OCI-LY7 (cell line): ENCODE measurements around the gene TGM2.

Experiments used
- EZH2phosphoT487 ChIP-seq: fragments of 200-600 bp; sonication (generic); IDR thresholded peaks from 2 replicates; pipeline ENCODE4 v1.6.1; 2018; ENCODE audit warnings: low read depth, borderline replicate concordance, mild to moderate bottlenecking, mixed run types, antibody characterized with exemption, low read length, moderate library complexity, mixed read lengths
- TF ChIP-seq, protein P1 (sequence below): fragments of 200-600 bp; sonication (generic); conservative IDR thresholded peaks from 2 replicates; pipeline ENCODE4 v1.5.1; 2014; ENCODE audit warnings: mild to moderate bottlenecking, antibody characterized with exemption, low read length, moderate library complexity, mixed read lengths

DNA sequence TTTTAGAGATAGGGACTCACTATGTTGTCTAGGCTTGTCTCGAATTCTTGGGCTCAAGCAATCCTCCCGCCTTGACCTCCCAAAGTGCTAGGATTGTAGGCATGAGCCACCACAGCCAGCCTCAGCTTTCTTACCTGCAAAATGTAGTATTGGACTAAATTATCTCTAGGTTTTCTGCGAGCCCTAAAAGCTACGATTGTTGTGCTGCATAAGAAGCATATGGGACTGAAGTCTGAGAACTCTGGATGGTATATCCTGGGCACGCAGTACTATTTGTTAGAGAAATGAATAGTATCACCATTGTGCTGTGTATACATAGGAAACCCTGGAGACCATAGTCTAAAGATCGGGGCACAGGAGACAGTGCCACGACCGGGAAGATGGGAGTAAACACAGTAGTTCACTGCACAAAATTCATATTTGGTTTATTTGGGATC, 71.4 kb downstream of the TGM2 start:
- TF ChIP-seq, protein P1, sequence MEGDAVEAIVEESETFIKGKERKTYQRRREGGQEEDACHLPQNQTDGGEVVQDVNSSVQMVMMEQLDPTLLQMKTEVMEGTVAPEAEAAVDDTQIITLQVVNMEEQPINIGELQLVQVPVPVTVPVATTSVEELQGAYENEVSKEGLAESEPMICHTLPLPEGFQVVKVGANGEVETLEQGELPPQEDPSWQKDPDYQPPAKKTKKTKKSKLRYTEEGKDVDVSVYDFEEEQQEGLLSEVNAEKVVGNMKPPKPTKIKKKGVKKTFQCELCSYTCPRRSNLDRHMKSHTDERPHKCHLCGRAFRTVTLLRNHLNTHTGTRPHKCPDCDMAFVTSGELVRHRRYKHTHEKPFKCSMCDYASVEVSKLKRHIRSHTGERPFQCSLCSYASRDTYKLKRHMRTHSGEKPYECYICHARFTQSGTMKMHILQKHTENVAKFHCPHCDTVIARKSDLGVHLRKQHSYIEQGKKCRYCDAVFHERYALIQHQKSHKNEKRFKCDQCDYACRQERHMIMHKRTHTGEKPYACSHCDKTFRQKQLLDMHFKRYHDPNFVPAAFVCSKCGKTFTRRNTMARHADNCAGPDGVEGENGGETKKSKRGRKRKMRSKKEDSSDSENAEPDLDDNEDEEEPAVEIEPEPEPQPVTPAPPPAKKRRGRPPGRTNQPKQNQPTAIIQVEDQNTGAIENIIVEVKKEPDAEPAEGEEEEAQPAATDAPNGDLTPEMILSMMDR: no peak
- no peak for TF ChIP-seq EZH2phosphoT487
